Transverse colon (tissue), 4 donors: ENCODE data around the gene WDFY3.

Source experiments
- EP300 ChIP-seq: sonication (generic); formaldehyde crosslinking; IDR thresholded peaks from one replicate; pipeline ENCODE4 v1.6.1; 2017; ENCODE audit warnings: antibody characterized with exemption, low read depth
- POLR2A ChIP-seq: fragments of 450-650 bp; IDR thresholded peaks from one replicate; pipeline ENCODE4 v1.6.1; 2016; ENCODE audit warnings: antibody characterized with exemption, mild to moderate bottlenecking, moderate library complexity
- POLR2AphosphoS5 ChIP-seq, 3 donors: sonication (generic); formaldehyde crosslinking; IDR thresholded peaks; one replicate each; pipeline ENCODE4 v1.6.1; 2016; ENCODE audit warnings: antibody characterized with exemption in 3 of 3
- TF ChIP-seq, protein P1 (sequence below), 5 experiments: fragments of 200-600 bp in 3 of 5; fragments of 450-650 bp in 2 of 5; sonication (generic) in 3 of 5; IDR thresholded peaks; 1 replicate in 2 of 5; 2 replicates in 3 of 5; pipeline ENCODE4 v1.5.1; 2016 to 2017; ENCODE audit warnings: antibody characterized with exemption in 5 of 5, inconsistent platforms in 3 of 5, mild to moderate bottlenecking in 2 of 5, moderate library complexity in 1 of 5

DNA sequence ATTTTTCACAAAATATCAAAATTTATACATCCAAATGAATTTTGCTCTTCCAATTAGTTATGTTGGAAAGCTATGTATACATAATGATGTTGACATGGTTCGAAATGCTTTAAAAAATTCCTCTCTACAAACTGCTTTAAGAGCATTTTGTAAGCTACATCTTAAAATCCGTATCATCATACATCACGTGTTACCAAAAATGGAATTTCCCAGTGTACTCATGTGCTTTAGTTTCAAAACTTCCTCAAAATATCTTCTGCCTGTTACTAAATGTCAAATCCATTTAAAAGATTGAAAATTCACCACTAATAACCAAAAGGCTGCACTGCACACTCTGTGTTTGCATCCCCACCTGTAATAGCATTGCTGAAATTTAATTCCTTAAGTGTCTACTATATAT lies 87.9 kb downstream of the WDFY3 start:
- TF ChIP-seq POLR2A (no peak), EP300 (no peak), POLR2AphosphoS5 (IDR thresholded peaks at IDR 0.05) (no peak)
- TF ChIP-seq, protein P1, sequence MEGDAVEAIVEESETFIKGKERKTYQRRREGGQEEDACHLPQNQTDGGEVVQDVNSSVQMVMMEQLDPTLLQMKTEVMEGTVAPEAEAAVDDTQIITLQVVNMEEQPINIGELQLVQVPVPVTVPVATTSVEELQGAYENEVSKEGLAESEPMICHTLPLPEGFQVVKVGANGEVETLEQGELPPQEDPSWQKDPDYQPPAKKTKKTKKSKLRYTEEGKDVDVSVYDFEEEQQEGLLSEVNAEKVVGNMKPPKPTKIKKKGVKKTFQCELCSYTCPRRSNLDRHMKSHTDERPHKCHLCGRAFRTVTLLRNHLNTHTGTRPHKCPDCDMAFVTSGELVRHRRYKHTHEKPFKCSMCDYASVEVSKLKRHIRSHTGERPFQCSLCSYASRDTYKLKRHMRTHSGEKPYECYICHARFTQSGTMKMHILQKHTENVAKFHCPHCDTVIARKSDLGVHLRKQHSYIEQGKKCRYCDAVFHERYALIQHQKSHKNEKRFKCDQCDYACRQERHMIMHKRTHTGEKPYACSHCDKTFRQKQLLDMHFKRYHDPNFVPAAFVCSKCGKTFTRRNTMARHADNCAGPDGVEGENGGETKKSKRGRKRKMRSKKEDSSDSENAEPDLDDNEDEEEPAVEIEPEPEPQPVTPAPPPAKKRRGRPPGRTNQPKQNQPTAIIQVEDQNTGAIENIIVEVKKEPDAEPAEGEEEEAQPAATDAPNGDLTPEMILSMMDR (IDR thresholded peaks at IDR 0.05), result no peak
